Skeletal muscle tissue (tissue), 4 donors: ENCODE data around the gene ZNF830. TPM values are rescaled to one million over a fixed set of nuclear protein-coding genes. Genes with fewer than 3 reads are reported as not detected.

Experiments used
- H3K27ac ChIP-seq: one replicate; pipeline ENCODE4 v1.7.0; 2013; ENCODE audit warnings: mild to moderate bottlenecking, low read depth, low read length, inconsistent platforms
- H3K27me3 ChIP-seq, 3 donors: one replicate each; pipeline ENCODE4 v1.7.0; 2013; ENCODE audit warnings: low read length in 3 of 3; ENCODE audit not compliant: control insufficient read depth in 3 of 3, insufficient read depth in 3 of 3
- H3K36me3 ChIP-seq, 3 donors: one replicate each; pipeline ENCODE4 v1.7.0; 2013; ENCODE audit warnings: low read length in 3 of 3; ENCODE audit not compliant: control insufficient read depth in 3 of 3, insufficient read depth in 3 of 3
- H3K4me1 ChIP-seq, 3 donors: one replicate each; pipeline ENCODE4 v1.7.0; 2013; ENCODE audit warnings: low read length in 3 of 3, mild to moderate bottlenecking in 3 of 3; ENCODE audit not compliant: control insufficient read depth in 3 of 3, insufficient read depth in 3 of 3
- H3K4me3 ChIP-seq, 3 donors: one replicate each; pipeline ENCODE4 v1.7.0; 2013; ENCODE audit warnings: low read length in 3 of 3
- H3K9ac ChIP-seq, 3 donors: one replicate each; pipeline ENCODE4 v1.7.0; 2013; ENCODE audit warnings: low read length in 3 of 3, mild to moderate bottlenecking in 3 of 3, moderate library complexity in 2 of 3, low read depth in 1 of 3
- H3K9me3 ChIP-seq, 3 donors: one replicate each; pipeline ENCODE4 v1.7.0; 2013; ENCODE audit warnings: low read length in 3 of 3; ENCODE audit not compliant: control insufficient read depth in 3 of 3
- total RNA-seq: library from RNA; depleted of rRNA; stranded (reverse); fragments of >200 nt; gene quantifications from one replicate; pipeline ENCODE4 v1.2.3, GENCODE V29; 2014
- donor health status: Osteomylitis.

Gene ZNF830
- total RNA-seq, 1 donor from 2014 or later: 15.1 TPM

DNA sequence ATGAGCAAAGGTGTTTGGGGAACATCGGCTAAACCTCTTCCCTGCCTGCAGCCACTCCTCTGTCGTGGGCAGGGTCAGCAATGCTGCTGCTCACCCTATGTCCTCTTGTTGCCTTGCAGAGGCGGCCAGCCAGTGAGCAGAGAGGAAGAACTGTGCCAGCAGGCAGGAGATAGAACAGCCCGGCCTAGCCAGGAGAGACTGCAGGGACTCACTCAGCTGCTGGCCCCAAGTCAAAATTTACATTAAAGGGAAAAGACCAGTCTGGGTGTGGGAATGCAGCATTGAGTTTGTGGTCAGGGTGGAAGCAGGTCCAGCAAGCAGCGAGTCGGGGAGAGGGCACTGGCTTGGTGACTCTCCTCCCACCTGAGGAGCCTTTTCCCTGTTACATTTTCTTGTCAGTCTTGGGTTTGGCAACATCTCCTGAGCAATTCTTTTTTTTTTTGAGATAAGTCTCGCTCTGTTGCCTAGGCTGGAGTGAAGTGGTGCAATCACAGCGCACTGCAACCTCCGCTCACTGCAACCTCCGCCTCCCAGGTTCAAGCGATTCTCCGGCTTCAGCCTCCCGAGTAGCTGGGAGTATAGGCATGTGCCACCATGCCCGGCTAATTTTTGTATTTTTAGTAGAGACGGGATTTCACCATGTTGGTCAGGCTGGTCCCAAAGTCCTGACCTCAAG, 41.7 kb downstream of the ZNF830 start:
- no peaks in the 10 kb centered on the region for H3K27me3 ChIP-seq
- H3K9me3 ChIP-seq: no peaks in the 10 kb centered on the region
- H3K9ac ChIP-seq: no peak overlapping the region
- H3K4me3 ChIP-seq: no peak overlapping the region
- no peak overlapping the region for H3K27ac ChIP-seq
- H3K4me1 ChIP-seq: peaks cover 0 to 6% (median 3%) of the 10 kb centered on the region in 3 donors
- peaks cover 52 to 74% (median 55%) of the 10 kb centered on the region in 3 donors for H3K36me3 ChIP-seq

DNA sequence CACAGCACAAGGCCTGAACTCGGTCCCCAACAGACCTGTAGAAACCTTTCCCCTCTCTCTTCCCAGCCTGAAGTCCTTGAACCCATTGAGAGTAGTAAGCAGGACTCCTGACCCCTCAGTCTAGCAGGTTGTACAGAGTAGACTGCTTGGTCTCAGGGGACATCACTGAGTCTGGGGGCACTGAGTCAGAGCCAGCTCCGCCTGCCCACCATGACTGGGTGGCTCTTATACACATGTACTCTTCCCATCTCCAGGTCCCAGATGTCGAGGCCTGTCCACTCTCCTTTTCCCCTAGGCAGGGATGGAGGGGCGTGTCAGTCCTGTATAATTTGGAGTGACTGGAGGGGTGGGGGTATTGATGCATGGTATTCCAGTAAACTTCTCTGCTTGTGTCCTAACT, 42.4 kb downstream of the ZNF830 start:
- no peak overlapping the region for H3K9ac ChIP-seq
- H3K27ac ChIP-seq: no peak overlapping the region
- H3K9me3 ChIP-seq: no peaks in the 10 kb centered on the region
- H3K4me3 ChIP-seq: no peak overlapping the region
- peaks cover 45 to 67% (median 51%) of the 10 kb centered on the region in 3 donors for H3K36me3 ChIP-seq
- no peaks in the 10 kb centered on the region for H3K4me1 ChIP-seq
- no peaks in the 10 kb centered on the region for H3K27me3 ChIP-seq

DNA sequence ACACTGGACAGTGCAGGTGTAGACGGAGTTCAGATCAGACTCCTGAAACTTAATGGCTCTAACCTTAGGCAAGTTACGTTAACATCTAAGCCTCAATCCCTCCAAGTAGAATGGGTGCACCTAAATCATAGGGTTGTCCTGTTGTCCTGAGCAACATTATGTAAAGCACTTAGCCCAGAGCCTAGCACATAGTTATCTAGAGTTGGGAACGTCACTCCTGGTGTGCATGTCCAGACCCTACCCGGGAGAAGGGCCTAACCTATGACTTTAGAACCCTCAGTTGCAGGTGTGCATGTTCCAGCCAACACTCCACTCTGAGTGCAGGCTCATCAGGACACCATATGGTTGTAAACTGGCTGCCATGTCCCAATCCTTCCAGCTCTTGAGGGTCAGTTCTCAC, 45.0 kb downstream of the ZNF830 start:
- H3K27me3 ChIP-seq: no peaks in the 10 kb centered on the region
- H3K27ac ChIP-seq: no peak overlapping the region
- H3K4me3 ChIP-seq: no peak overlapping the region
- peaks cover 36 to 60% (median 36%) of the 10 kb centered on the region in 3 donors for H3K36me3 ChIP-seq
- H3K9me3 ChIP-seq: no peaks in the 10 kb centered on the region
- no peak overlapping the region for H3K9ac ChIP-seq
- no peaks in the 10 kb centered on the region for H3K4me1 ChIP-seq

DNA sequence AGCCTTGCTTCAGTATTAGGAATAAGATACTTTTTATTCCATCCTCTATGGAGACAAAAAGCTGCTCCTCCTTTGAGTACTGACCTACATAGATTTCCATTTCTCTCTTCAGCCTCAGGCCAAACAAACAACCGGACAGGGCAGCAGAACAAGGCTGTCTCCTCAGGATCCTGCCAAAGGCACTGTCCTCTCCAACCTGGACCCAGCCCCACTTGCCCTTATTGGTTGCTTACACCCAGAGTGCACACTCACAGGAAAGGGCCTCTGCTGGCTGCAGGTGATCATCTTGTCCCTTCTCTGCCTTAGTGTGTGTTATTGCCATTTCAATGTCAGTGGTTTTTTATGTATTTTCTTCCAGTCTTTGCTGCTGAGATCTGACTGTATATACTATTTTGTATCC, 45.6 kb downstream of the ZNF830 start:
- no peaks in the 10 kb centered on the region for H3K9me3 ChIP-seq
- peaks cover 2 to 6% (median 5%) of the 10 kb centered on the region in 3 donors for H3K4me1 ChIP-seq
- no peak overlapping the region for H3K4me3 ChIP-seq
- H3K36me3 ChIP-seq: peaks cover 32 to 58% (median 34%) of the 10 kb centered on the region in 3 donors
- no peak overlapping the region for H3K27ac ChIP-seq
- H3K9ac ChIP-seq: no peak overlapping the region
- no peaks in the 10 kb centered on the region for H3K27me3 ChIP-seq

DNA sequence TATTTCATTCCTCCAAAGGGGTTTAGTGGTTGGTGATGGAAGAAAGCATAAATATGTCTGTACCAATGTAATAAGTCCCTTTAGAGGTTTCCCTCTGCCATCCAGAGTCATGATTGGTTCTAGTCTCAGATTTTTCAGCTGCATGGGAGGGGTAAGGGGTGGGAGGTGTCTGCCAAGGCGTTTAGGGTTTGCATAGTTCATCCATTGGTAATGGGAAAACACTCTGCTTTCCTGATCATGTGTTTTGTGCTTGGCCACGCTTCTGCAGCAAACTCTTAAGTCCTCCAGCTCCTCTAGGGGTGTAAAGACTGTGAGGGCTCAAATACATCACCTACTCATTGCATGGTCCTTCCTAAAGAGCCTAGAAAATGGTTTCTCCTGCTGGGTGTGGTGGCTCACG, 48.8 kb downstream of the ZNF830 start:
- no peak overlapping the region for H3K27ac ChIP-seq
- H3K4me1 ChIP-seq: peaks cover 2 to 15% (median 8%) of the 10 kb centered on the region in 3 donors
- no peak overlapping the region for H3K9ac ChIP-seq
- no peaks in the 10 kb centered on the region for H3K9me3 ChIP-seq
- no peak overlapping the region for H3K4me3 ChIP-seq
- peaks cover 21 to 28% (median 21%) of the 10 kb centered on the region in 3 donors for H3K36me3 ChIP-seq
- H3K27me3 ChIP-seq: no peaks in the 10 kb centered on the region

DNA sequence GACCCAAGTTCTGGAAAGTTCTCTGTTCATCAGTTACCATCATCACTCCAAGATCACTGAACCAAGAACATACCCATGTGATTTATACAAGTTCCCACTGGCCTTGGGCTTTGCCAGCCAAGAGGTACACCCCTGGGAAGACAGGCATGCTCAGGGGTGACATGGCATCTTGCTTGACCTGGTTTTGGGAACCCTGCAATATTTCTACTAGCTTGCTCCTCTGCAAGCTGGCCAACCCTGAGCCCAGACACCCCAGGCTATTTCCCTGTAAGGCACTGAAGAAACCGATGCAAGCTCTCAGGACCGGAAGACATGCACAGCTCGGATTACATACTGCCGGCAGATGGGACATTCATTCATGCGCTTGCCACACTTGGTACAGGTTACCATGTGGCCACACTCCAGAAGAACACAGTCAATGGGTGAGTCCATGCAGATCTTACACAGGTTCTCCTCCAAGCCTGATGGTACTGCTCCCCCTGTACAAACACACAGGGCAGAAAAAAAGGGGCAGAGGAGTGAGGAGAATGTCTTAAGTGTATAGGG, 50.4 kb downstream of the ZNF830 start:
- H3K36me3 ChIP-seq: peaks cover 26 to 33% (median 26%) of the 10 kb centered on the region in 3 donors

More for the DNA sequence above, 50.4 kb downstream of the ZNF830 start:
- H3K9me3 ChIP-seq: no peaks in the 10 kb centered on the region
- H3K27ac ChIP-seq: no peak overlapping the region
- no peak overlapping the region for H3K4me3 ChIP-seq
- no peak overlapping the region for H3K9ac ChIP-seq
- peaks cover 7 to 25% (median 16%) of the 10 kb centered on the region in 3 donors for H3K4me1 ChIP-seq
- no peaks in the 10 kb centered on the region for H3K27me3 ChIP-seq

Other genes starting within 250 kb of the ZNF830 start
- gene CCT6B, start 80 bp upstream of the ZNF830 start, total RNA-seq: 3.1 TPM
- gene LIG3, start 19.0 kb downstream of the ZNF830 start, total RNA-seq: 36.5 TPM
- gene RFFL, start 102.2 kb downstream of the ZNF830 start, total RNA-seq: 2.1 TPM
- 3.7 TPM for gene RAD51D, start 158.3 kb downstream of the ZNF830 start, total RNA-seq
- not detected for gene FNDC8, start 160.1 kb downstream of the ZNF830 start, total RNA-seq
- 13.6 TPM for gene NLE1, start 180.8 kb downstream of the ZNF830 start, total RNA-seq
- 146 TPM for gene UNC45B, start 186.3 kb downstream of the ZNF830 start, total RNA-seq
- gene SLC35G3, start 232.9 kb downstream of the ZNF830 start, total RNA-seq: not detected